Coronary artery (tissue), 2 donors: ENCODE results near the gene GNA12.
A peak's percentile ranks its signal among the peaks of the same experiment; 100 is the strongest.

ENCODE experiments used
- DNase-seq: peaks from one replicate; pipeline ENCODE4 v3.0.0-alpha.2; 2017; ENCODE audit warnings: low spot score
- H3K27ac ChIP-seq, 2 donors: fragments of 200-600 bp; sonication (generic); one replicate each; pipeline ENCODE4 v1.5.1; 2016 to 2019
- H3K4me3 ChIP-seq: fragments of 200-600 bp; sonication (generic); 2 replicates; pipeline ENCODE4 v1.5.1; 2016; ENCODE audit warnings: mild to moderate bottlenecking, moderate library complexity
- TF ChIP-seq, protein P1 (sequence below): fragments of 200-600 bp; sonication (generic); IDR thresholded peaks from one replicate; pipeline ENCODE4 v1.5.1; 2019; ENCODE audit warnings: antibody characterized with exemption

GNA12 gene

DNA sequence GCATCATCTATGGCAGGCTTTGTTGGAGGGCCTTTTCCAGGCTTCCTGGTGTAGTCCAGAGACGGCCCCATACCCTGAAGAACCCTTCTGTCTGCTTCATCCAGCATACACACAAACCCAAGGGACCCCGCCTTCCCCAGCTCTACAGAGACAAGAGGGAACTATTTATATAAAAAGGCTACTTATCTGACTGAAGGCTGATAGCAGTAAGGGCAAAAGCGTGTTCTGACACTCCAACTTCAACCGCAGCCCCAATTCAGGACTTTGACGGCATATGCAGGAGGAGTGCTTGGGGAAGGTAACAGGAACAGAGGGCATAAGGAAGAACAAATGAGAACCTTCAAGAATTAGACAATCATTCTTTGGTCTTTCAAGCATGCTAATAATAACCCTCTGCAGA lies 21.0 kb downstream of the GNA12 start:
- DNase-seq = no peak
- H3K4me3 ChIP-seq = no peak overlapping the region
- H3K27ac ChIP-seq = peak overlapping the region; percentile 47 to 51
- TF ChIP-seq, protein P1, sequence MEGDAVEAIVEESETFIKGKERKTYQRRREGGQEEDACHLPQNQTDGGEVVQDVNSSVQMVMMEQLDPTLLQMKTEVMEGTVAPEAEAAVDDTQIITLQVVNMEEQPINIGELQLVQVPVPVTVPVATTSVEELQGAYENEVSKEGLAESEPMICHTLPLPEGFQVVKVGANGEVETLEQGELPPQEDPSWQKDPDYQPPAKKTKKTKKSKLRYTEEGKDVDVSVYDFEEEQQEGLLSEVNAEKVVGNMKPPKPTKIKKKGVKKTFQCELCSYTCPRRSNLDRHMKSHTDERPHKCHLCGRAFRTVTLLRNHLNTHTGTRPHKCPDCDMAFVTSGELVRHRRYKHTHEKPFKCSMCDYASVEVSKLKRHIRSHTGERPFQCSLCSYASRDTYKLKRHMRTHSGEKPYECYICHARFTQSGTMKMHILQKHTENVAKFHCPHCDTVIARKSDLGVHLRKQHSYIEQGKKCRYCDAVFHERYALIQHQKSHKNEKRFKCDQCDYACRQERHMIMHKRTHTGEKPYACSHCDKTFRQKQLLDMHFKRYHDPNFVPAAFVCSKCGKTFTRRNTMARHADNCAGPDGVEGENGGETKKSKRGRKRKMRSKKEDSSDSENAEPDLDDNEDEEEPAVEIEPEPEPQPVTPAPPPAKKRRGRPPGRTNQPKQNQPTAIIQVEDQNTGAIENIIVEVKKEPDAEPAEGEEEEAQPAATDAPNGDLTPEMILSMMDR = no peak

DNA sequence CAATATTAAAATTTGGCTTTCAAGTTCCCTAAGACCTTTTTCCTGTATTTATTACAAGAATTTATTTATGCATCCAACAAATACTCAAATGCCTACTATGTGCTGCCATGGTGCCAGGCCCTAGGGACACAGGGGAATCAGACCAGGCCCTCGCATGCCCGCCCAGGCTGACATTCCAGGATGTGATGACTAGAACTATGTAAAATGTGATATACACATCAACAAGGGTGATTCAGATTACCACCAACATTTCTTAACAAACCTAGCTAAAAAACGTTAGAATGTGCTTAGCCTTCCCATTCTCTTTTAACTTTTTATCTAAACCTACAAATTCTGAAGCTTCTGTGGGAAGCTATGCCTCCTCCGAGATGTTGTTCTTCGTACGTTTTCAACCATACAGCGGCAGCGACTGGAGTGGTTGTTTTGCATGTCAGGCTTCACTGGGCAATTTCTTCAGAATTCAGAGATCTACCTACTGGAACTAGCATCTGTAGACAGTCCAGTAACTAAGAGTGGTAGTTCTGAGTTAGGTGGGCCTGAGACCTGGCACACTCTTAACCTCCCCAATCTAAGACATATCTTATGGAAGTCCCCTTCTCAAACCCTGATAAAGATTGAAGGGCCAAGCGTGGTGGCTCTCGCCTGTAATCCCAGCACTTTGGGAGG lies 22.1 kb downstream of the GNA12 start:
- Histone ChIP-seq H3K27ac (no peak overlapping the region), H3K4me3 (no peak overlapping the region)
- DNase-seq = no peak
- TF ChIP-seq, protein P1 = no peak

DNA sequence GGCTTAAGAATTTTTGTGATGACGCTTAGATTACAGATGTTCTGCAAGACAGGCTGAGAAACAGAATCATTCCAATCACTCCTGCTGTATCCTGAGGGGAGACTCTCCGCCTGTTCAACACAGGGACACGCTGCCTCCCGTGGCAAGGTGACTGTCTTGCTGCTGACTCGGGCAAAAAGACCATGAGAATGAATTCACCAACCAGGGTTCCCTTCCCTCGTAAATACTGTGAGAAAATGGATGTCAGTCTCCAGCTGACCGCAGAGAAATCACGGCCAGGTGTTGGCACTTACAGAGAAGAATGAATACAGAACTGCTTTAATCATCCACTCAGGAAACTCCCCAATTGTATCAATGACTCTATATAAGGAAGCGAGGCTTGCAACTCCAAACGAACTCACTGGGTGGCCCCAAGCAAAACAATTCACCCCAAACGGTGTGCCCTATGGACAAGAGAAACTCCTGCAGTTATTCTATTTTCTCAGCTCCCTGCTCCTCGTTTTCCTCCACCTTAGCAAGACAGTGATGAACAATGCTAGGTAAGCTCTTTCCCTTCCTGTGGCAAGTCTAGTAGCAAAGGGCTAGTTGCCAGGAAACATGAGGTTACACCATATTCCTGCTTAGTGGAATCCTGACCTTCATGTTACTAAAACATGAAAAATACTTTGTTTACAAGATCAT lies 22.8 kb downstream of the GNA12 start:
- TF ChIP-seq, protein P1 = no peak
- no peak for DNase-seq
- Histone ChIP-seq H3K27ac (peak overlapping the region; percentile 27 to 51), H3K4me3 (no peak overlapping the region)

DNA sequence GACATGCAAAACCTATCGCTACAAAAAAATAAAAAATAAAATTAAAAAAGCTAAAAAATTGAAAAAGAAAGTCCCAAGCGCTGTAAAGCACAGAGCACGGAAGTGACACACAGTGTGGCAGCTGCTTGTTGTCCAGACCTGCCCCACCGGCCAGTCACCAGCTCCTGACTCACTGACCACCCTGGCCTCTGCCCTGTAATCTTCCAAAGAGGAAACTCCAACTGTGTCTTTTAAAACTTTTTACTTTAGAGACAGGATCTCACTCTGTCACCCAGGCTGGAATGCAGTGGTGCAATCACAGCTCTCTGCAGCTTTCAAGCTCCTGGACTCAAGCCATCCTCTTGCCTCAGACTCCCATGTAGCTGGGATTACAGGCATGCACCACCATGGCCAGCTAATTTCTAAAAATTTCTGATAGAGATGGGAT lies 23.6 kb downstream of the GNA12 start:
- TF ChIP-seq, protein P1 = no peak
- DNase-seq = peak; percentile 88
- no peak overlapping the region for H3K4me3 ChIP-seq
- peak overlapping the region; percentile 27 to 51 for H3K27ac ChIP-seq

DNA sequence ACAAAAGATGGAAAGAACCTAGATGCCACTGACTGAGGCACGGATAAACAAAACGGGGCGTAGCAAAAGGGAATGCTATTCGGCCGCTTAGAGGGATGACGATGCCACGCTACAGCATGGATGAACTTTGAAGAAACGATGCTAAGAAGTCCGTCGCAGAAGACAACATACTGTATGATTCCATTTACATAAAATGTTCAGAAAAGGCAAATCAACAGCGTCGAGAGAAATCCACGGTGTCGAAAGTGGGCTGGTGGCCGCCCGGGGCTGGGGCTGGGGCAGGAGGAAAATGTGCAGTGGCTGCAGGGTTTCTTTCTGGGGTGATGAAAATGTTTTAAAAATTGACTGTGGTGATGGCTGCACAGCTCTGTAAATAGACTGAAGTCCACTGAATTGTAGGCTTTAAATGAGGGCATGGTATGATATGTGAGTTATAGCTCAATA lies 24.1 kb downstream of the GNA12 start:
- Histone ChIP-seq H3K27ac (peak overlapping the region; percentile 27 to 56), H3K4me3 (no peak overlapping the region)
- TF ChIP-seq, protein P1 = no peak
- DNase-seq = peak; percentile 66

DNA sequence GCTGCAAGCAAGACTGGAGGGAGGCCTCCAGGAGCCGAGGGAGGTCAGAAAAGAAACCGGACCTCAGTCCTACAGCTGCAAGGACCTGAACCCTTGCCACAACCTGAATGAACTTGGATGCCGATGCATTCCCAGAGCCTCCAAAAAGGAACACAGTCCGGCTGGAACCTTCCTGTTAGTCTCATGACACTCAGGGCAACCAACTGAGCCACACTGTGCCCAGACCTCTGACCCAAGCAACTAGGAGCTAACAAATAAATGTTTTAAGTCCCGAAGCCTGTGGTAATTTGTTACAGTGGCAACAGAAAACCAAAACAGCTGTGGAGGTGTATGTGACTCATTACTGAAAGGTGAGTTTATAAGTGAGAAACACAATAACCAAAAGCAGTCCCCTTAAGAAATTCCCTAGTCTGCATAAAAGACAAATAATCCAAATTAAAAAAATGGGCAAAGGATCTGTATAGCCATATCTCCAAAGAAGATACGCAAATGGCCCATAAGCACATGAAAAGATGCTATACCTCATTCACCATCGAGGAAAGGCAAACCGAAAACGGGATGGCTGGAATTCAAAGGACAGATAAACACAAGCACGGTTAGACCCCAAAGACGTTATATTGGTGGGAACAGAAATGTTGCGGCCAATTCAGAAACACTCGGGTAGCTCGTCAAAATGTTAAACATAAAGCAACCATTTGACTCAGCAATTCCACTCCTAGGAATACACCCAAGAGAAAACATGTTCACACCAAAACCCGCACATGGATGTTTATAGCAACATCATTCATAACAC lies 24.8 kb downstream of the GNA12 start:
- Histone ChIP-seq H3K4me3 (no peak overlapping the region), H3K27ac (no peak overlapping the region)
- peak; percentile 33 for DNase-seq
- TF ChIP-seq, protein P1 = no peak
